ENCODE results near the gene AMD1.
"Not testable (repeated sequence)": the region's sequence is repeated elsewhere in the genome, so short reads cannot be mapped to it uniquely, and the experiment has no call there.

Gene AMD1

GRCh38 chr6:110878751-110879522 lies 4.4 kb downstream of the AMD1 start:
- ATAC-seq = no peak

GRCh38 chr6:110880651-110881050 lies 6.1 kb downstream of the AMD1 start:
- no peak for ATAC-seq

GRCh38 chr6:110881546-110882273 lies 7.1 kb downstream of the AMD1 start:
- ATAC-seq = no peak

GRCh38 chr6:110882274-110882619 lies 7.7 kb downstream of the AMD1 start:
- ATAC-seq = no peak

- no peak for ATAC-seq
Observed at GRCh38 chr6:110882824-110883554, 8.4 kb downstream of the AMD1 start.

- no peak for ATAC-seq
Observed at GRCh38 chr6:110884321-110884720, 9.7 kb downstream of the AMD1 start.

GRCh38 chr6:110885526-110885925 lies 10.9 kb downstream of the AMD1 start:
- ATAC-seq = peak in 1 of 2 donors; percentile 12

- ATAC-seq = no peak
Observed at GRCh38 chr6:110886555-110887167, 12.1 kb downstream of the AMD1 start.

GRCh38 chr6:110890288-110890687 lies 15.7 kb downstream of the AMD1 start:
- no peak for ATAC-seq

- no peak for ATAC-seq
Observed at GRCh38 chr6:110895907-110896608, 21.5 kb downstream of the AMD1 start.

GRCh38 chr6:110897433-110897832 lies 22.8 kb downstream of the AMD1 start:
- ATAC-seq = no peak

GRCh38 chr6:110898111-110898510 lies 23.5 kb downstream of the AMD1 start:
- ATAC-seq = no peak

- ATAC-seq = no peak
Observed at GRCh38 chr6:110900028-110900598, 25.5 kb downstream of the AMD1 start.

- ATAC-seq = not testable (repeated sequence)
Observed at GRCh38 chr6:110901601-110902000, 27.0 kb downstream of the AMD1 start.

- ATAC-seq = no peak
Observed at GRCh38 chr6:110902091-110902490, 27.5 kb downstream of the AMD1 start.

- ATAC-seq = not testable (repeated sequence)
Observed at GRCh38 chr6:110906273-110906672, 31.7 kb downstream of the AMD1 start.

- no peak for ATAC-seq
Observed at GRCh38 chr6:110930781-110931180, 56.2 kb downstream of the AMD1 start.

GRCh38 chr6:110933912-110934311 lies 59.3 kb downstream of the AMD1 start:
- no peak for ATAC-seq

GRCh38 chr6:110934381-110934898 lies 59.9 kb downstream of the AMD1 start:
- no peak for ATAC-seq

- no peak for ATAC-seq
Observed at GRCh38 chr6:110935171-110935570, 60.6 kb downstream of the AMD1 start.

GRCh38 chr6:110938171-110938570 lies 63.6 kb downstream of the AMD1 start:
- no peak for ATAC-seq

Data from activated CD4-positive, CD25-positive, alpha-beta regulatory T cell treated with anti-CD3 and anti-CD28 coated beads, Interleukin-2, amount 50 U/mL, for 24 hours (primary cell).